HG02852 (cell line): ENCODE results near the gene CFAP20DC.
A peak's percentile ranks its signal among the peaks of the same experiment; 100 is the strongest.
"Not testable (repeated sequence)": the region's sequence is repeated elsewhere in the genome, so short reads cannot be mapped to it uniquely, and the experiment has no call there.

Experiments used
- ATAC-seq: cut with Tn5 transposase; IDR thresholded peaks from one replicate; pipeline ENCODE4 v1.9.1; 2021; ENCODE audit warnings: mild to moderate bottlenecking, moderate library complexity; ENCODE audit not compliant: unreplicated experiment

The CFAP20DC gene

DNA sequence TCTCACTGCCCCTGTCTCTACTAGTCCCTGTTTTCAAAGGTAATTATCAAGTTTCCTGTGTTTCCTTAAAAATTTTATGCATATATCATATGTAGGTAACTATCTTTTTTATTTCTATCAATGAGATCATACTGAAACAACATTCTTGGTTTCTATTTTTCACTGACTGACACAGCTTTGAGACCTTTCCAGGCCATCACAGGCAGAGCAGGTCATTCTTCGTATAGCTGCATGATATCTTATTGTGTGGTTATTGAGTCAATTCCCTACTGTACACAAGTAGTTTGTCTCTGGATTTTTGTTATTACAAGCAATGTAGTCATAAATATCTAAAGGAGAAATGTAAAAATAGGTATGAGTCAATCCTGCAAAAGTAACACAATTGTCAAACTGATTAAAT, 169.6 kb downstream of the CFAP20DC start:
- ATAC-seq, result no peak

DNA sequence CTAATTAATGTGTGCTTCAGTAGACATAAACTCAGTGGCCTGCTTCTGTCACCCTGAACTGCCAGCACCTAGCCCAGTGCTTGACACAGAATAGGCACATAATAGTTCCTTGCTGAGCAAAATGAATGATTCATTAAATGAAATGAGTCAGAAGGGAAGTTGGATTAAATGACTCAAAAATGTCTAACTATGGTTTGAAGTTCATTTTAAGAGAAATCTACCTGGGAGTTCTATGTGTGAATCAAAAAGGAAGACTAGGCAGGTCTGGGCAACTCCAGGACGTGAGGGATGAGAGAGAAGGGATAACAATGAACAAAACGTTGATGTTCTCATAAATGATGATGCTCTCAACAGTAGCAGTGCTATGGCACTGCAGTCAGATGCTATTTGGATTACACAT, 175.0 kb downstream of the CFAP20DC start:
- peak; percentile 86 for ATAC-seq

DNA sequence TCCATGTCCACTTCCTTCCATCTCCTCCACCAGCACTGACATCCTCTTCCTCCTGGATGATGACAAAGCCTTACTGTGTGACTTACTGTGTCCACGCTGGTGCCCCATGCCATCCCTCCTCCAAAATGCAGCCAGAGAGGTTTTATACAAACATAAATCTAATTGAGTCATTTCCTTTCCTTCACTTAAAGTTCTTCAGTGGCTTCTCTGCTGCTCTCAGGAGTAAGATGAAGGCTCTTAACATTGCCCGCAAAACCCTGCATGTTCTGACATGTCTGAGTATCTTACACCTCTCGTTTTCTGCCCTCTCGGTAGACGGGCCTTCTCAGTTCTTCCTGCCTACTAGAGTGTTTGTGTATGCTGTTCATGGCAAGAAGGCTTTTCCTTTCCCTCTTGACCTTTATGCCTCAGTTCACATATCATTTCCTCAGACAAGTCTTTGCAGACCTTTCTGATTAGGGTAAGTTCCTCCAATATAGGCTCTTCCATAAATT, 175.5 kb downstream of the CFAP20DC start:
- peak; percentile 50 for ATAC-seq

DNA sequence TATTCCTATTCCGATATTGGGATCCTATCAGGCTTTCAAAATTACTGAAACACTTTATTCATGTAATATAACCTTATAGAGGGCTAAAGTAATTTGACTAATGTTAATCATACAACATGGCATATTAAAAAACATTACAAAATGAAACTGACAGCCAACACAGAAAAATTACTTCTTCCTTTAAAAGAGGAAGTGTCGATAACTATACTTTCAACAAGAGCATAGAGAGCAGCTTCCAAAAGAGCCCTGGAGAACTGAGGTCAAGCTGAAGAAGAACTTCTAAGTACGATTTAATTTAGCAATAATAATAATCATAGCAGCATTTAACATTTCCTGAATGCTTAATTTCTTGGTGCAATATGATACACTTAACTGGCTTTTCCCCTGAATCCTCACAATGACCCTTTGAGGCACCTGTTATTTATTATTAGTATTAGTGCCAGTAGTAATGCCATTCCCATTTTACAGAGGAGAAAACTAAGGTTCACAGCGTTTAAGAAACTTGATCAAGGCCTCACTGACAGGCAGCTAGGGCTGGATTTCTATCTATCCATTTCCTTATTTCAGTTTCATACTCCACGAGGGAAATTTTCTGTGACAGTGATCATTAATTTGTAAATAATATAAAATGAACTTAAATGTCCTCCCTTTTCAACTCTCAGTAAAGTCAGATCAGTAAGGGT, 181.6 kb downstream of the CFAP20DC start:
- no peak for ATAC-seq

DNA sequence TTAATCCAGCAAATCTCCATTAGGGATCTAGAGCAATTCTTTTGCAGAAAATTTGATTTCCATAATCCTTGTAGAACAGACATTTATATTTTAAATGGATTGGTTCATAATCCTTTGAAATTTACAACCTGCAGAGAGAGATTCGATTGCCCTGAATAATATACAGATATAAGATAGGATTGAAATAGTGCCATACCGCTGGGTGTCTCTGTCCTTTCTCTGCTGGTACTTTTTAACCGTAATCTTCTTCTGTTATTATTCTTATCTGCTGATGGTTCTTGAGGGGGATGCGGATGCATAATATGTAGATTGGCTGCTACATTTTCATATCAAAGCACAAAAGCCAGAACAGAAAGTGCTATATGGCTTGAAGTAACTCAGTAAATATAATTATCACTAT, 182.2 kb downstream of the CFAP20DC start:
- no peak for ATAC-seq

DNA sequence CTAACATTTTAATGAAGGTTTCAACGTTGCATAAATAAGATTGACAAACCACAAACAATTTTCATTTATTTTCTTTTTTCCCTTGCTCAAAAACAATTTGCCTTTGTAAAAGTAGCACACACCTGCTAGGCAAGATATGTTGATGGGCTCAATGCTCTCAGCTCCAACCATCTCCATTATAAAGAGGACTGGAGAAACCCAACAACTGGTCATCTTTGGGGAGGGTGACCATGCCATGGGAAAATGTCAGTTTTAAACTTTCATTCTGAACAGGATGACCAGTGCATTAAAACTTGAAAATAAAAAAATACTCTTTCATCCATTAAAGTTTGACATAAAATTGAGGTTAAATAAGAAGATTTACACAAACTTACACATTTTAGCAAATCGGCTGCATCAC, 183.7 kb downstream of the CFAP20DC start:
- no peak for ATAC-seq

DNA sequence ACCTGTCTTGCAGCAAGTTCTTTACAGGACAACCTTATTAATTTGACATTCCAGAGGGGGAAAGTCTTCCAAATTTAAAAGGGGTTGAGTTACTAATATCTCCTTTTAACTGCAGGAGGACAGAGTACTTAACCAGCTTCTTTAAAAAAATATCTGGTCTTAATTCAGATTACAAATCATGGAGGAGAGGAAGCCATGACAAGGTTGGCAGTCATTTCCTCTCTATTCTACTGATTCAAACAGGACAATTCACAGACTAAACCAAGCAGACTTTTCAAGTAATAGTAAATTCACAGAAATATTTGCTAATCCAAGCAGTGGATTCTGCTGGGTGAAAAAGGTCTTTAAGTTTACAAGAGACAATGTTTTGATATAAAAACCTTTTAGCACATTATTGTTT, 185.3 kb downstream of the CFAP20DC start:
- no peak for ATAC-seq

DNA sequence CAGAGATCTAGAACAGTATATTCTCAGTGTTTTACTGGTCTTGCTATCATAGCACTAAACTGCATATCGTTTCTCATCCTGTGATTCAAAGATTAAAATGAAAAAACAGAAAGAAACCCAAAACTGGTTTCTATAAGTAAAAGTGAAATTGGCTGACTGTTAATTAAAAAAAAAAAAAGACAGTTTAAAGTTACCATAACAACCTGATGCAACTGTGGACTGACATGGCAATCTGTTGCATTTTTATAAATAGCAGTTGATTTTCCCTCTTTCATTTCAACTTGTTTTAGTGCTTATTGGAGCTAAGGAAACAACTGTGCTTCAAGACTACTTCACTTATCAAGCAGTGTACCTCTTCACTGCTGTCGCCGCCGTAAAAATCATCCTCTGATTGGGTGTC, 186.6 kb downstream of the CFAP20DC start:
- no peak for ATAC-seq

DNA sequence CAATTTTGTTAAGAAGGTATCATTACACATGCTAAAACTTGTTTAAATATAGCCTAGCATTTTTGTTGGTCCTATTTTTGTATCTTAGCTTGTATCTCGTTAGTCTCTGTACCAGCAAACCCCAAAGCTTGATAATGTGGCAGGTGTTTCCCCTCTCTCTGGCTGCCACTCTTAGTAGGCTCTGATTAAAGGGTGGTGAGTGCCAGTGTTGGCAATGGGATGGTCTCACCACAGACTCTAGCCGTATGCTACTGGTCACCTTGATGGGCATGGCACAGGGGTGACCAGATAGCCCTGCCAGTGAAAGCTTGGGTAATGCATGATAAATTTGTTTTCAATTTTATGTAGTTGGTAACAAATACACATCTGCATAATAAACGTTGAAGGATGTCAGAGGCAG, 188.3 kb downstream of the CFAP20DC start:
- no peak for ATAC-seq

DNA sequence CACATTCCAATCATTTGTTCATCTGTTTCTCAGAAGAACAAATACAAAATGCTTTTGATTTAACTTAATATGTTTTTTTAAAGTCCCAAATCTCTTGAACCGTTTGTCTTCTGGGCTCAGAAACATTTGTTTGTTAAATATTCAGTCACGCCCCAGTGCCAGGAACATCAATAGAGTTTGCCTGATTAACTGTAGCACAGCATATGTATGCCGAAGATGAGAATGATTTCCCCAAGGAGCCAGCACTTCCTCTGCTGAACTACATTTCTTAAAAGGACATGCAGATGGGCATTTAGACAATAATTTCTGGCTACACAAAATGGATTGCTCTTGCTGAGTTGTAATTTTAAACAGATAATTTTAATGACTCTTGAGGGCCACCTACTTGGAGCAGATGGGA, 191.7 kb downstream of the CFAP20DC start:
- ATAC-seq, result no peak

DNA sequence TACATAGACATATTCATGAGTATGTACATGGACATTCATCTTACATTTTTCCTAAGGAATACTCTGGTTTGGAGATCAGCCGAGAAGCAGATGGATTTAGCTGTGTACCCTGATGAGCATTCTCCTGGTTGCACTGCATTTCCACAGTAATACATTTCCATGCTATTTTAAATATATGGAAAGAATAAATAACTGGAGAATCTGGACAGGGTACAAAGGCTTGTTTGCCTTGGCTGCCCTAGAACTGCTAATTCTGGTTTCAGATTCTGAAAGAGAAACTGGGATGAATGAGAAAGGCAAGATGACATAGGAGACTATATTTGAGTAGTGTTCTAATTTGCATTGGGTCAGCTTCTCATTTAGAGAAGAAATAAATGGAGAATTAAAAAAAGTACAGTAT, 192.4 kb downstream of the CFAP20DC start:
- ATAC-seq, result no peak

DNA sequence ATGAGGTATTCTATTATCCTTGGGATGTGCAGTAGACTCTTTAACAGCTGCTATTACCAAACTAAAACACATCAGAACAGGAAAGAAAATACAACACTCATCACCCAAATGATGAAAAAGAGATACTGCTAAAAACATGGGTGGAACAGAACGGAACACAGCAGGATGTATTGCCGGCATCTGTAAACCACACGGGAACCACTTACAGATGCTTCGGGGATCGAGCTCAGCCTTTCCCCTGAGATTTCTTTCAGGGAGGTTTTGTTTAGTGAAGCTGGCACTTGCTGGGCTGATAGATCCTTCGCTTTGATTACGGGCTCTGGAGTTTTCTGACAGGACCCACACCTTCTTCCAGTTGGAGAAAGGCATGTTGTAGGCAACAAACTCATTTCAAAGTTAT, 201.0 kb downstream of the CFAP20DC start:
- ATAC-seq, result no peak

DNA sequence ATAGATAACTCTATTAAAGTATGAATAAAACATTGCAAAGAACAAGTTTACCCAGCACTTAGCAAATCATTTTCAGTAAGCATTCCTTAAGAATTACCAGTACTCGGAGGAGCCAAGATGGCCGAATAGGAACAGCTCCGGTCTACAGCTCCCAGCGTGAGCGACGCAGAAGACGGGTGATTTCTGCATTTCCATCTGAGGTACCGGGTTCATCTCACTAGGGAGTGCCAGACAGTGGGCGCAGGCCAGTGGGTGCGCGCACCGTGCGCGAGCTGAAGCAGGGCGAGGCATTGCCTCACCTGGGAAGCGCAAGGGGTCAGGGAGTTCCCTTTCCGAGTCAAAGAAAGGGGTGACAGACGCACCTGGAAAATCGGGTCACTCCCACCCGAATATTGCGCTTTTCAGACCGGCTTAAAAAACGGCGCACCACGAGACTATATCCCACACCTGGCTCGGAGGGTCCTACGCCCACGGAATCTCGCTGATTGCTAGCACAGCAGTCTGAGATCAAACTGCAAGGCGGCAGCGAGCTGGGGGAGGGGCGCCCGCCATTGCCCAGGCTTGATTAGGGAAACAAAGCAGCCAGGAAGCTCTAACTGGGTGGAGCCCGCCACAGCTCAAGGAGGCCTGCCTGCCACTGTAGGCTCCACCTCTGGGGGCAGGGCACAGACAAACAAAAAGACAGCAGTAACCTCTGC, 207.6 kb downstream of the CFAP20DC start:
- not testable (repeated sequence) for ATAC-seq

DNA sequence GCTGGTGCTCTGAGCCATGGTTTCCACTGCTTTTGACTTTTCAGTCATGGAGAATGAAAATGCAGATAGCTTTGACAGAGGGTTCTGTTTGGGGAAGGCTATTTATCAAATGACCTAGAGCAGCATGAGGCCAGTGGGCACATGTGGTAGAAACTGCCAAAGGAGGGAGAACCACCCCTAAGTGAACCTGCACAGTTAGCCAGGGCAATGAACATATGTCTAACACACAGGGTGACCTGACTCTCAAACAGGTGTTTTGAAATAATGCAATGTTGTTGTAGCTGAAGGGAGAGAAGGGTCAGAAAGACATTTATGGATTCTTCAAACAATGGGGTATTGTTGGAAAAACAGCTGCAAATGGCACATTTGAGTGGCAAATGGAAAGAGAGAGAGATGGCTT, 208.9 kb downstream of the CFAP20DC start:
- no peak for ATAC-seq

DNA sequence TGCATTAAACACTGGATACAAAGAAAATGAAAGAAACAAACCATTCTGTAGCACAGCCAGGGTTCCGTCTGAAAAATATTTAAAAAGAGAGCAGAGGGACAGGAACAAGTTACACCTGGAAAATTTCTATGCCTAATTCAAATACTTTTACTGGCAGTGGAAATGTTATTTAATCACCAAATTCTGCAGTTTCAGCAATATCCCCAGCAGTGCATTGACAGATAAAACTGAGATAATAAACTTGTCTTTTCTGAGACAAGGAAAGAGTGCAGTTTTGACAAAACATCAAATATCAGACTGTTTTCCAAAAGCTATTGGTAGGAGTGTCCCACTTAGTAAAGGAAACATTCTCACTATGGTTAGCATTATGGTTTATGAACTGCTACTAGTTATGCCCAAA, 209.9 kb downstream of the CFAP20DC start:
- no peak for ATAC-seq

DNA sequence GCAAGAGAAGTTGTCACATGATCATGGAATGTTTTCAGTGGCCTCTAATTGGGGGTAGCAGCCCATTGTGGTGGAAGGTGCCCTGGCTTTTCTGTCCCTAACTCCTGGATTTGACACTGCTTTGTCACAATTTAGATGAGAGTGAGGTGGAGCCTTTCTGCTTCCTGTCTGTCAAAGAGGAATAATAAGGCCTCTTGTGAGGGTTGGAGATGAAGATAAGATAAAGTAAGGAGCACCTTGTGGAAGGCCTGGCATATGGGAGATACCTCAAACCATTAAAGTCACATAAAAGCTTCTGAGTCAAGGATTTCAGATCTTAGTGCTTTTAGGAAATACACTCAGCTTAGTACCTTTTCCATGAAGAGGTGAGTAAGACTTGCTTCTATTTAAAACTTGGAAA, 210.6 kb downstream of the CFAP20DC start:
- ATAC-seq, result no peak

DNA sequence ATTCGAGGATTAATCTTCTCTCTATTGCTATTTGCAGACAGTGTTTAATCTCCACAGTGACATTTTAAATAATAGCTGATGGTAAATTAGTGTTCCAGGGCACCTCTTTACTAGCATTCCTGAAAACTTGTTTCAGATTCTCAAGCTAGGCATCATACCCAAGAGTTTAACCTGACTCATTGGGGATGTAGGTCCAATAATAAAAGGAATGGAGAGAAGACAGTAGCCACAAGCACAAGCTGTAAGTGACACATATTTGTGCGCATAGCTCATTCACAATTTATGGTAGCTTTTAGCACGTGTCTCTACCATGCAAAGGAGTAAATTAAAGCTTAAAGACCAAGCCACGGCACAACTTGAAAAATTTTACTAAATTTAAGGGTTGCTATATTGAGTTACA, 212.0 kb downstream of the CFAP20DC start:
- ATAC-seq, result no peak

DNA sequence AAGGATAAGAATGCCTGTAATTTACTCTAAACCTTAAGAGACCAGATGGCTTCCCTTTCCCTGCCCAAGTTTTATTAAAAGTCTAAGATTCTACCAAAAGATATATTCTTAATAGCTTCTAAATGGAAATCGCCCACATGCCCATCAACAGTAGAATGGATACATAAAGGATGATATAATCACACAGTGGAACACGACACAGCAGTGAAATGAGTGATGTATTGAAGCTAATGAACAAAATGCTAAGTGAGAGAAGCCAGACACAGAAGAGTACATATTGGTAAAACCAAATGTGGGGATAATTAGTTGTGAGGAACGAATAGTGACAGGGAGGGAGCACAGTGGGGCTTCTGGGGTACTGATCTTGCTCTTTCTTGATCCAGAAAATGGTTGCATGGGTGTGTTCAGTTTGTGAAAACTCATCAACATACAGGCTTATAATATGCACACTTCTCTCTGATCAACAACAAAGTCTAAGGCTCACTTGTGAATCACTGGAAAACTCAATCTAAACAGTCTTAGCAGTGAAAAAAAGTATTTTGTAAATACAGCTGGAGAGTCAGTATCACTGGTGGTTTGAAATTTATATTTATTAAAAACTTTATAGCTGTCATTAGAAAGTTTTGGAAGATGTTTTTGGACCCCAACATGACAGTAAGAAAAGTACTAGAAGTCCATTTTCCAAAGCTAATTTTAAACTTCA, 212.5 kb downstream of the CFAP20DC start:
- no peak for ATAC-seq

DNA sequence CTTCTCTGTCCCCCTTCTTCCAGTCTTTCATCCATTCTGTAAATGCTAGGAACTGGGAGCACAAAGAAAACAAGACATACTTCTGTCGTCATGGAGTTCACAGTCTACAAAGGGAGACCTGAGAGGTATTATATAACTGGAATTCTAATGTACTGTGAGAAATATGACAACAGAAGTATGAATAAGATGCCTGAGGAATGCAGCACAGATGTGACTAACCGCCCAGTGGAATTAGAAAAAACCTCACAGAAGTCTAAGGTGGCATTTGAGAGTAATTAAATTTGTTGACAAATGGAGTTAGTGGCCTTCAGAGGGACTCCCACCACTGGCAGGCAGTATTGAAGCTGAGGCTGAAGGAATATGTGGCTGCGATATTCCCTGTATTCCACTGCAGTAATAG, 214.7 kb downstream of the CFAP20DC start:
- no peak for ATAC-seq

DNA sequence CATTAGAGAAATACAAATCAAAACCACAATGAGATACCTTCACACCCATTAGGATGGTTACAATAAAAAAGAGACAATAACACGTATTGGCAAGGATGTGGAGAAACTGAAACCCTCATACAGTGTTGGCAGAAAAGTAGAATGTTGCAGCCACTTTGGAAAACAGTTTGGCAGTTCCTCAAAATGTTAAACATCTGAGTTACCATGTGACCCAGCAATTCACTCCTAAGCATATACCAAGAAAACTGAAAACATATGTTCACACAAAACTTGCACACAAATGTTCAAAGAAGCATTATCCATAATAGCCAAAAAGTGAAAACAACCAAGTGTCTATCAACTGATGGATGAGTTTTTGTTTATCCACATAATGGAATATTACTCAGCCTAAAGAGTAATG, 216.3 kb downstream of the CFAP20DC start:
- ATAC-seq, result no peak

DNA sequence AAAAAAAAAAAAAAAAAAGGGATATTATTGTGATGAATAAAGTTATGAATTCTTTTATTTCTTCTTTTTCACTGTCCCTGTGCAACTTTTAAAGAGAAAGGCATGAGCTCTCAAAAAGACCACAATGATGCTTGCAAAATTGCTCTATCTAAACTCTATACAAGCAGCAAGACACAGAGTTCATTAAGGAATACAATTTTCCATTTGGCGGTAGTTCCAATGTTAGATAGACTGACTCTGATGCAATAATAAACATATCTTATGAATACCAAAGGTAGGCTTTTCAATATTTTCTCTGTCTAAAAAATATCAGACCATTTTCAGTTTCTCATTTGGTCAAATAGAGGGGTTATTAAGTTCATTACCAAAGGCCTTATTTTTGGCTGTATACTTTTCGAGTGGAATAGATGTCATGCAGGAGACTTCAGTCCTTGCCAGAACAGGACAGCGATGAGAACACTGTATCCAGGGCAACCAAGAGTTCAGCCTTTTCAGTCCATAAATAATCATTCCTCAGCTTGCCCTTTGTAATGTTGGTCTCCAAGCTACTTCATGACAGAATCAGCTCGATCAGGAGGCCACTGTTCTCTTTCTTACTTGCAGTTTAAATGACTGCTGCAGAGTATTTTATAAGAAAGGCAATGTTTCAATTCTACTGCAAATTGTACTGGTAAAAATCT, 220.4 kb downstream of the CFAP20DC start:
- no peak for ATAC-seq
